ENCODE data around the gene CEP55.

DNA sequence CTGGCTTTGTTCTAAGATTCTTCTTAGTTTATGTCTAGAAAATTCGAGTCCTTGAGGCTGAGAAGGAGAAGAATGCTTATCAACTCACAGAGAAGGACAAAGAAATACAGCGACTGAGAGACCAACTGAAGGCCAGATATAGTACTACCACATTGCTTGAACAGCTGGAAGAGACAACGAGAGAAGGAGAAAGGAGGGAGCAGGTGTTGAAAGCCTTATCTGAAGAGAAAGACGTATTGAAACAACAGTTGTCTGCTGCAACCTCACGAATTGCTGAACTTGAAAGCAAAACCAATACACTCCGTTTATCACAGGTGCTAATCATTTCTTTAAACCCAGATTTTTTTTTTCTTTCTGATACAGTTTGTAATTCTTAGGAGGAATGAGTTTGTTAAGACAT is 6.7 kb downstream of the CEP55 start:
- TF ChIP-seq ZNF384 (IDR thresholded peaks at IDR 0.05; ENCODE audit: borderline replicate concordance, low read depth, low read length), result no peak
- TF ChIP-seq ZNF274 (IDR thresholded peaks at IDR 0.05; ENCODE audit: insufficient read depth, insufficient read length), result no peak
- no peak for TF ChIP-seq E4F1 (IDR thresholded peaks at IDR 0.05; ENCODE audit: borderline replicate concordance, partially characterized antibody)
- TF ChIP-seq PML (IDR thresholded peaks at IDR 0.05; ENCODE audit: low read length), result no peak
- TF ChIP-seq, protein P1, sequence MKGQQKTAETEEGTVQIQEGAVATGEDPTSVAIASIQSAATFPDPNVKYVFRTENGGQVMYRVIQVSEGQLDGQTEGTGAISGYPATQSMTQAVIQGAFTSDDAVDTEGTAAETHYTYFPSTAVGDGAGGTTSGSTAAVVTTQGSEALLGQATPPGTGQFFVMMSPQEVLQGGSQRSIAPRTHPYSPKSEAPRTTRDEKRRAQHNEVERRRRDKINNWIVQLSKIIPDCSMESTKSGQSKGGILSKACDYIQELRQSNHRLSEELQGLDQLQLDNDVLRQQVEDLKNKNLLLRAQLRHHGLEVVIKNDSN (IDR thresholded peaks at IDR 0.05; ENCODE audit: borderline replicate concordance, extremely low read length, insufficient read depth, low read depth, low read length), result no peak
- TF ChIP-seq NFIC (IDR thresholded peaks at IDR 0.05; ENCODE audit: low read depth, low read length), result no peak
- TF ChIP-seq, protein P2, sequence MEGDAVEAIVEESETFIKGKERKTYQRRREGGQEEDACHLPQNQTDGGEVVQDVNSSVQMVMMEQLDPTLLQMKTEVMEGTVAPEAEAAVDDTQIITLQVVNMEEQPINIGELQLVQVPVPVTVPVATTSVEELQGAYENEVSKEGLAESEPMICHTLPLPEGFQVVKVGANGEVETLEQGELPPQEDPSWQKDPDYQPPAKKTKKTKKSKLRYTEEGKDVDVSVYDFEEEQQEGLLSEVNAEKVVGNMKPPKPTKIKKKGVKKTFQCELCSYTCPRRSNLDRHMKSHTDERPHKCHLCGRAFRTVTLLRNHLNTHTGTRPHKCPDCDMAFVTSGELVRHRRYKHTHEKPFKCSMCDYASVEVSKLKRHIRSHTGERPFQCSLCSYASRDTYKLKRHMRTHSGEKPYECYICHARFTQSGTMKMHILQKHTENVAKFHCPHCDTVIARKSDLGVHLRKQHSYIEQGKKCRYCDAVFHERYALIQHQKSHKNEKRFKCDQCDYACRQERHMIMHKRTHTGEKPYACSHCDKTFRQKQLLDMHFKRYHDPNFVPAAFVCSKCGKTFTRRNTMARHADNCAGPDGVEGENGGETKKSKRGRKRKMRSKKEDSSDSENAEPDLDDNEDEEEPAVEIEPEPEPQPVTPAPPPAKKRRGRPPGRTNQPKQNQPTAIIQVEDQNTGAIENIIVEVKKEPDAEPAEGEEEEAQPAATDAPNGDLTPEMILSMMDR (IDR thresholded peaks at IDR 0.05 in 2 of 3, conservative IDR thresholded peaks at IDR 0.05 in 1 of 3; ENCODE audit: control insufficient read depth in 2 of 3, extremely low read depth in 1 of 3, insufficient read depth in 1 of 3, low read depth in 3 of 3, low read length in 3 of 3), result no peak

Measured in GM12878 (cell line).